ENCODE data around the gene FCHO2.
"Not testable (repeated sequence)": the region's sequence is repeated elsewhere in the genome, so short reads cannot be mapped to it uniquely, and the experiment has no call there.

- not testable (repeated sequence) for TF ChIP-seq POLR2A, CTCF, EP300 (IDR thresholded peaks at IDR 0.05)
These were observed 20.7 kb upstream of the FCHO2 start for GRCh38 chr5:72934953-72935725.
